A549 (cell line): ENCODE measurements around the gene SUPT20HL2.

Source experiments
- BHLHE40 ChIP-seq: IDR thresholded peaks from 2 replicates; pipeline ENCODE4 v1.6.1; 2012; ENCODE audit warnings: low read depth, low read length, inconsistent platforms
- CHD2 ChIP-seq: fragments of 150-350 bp; IDR thresholded peaks from 2 replicates; pipeline ENCODE4 v1.6.1; 2014; ENCODE audit warnings: low read length; ENCODE audit not compliant: partially characterized antibody
- CTCF ChIP-seq: fragments of >200 bp; sonication (Bioruptor Twin); formaldehyde crosslinking; IDR thresholded peaks from 3 replicates; pipeline ENCODE4 v1.5.1; 2016
- ESRRA ChIP-seq: fragments of 150-350 bp; IDR thresholded peaks from 2 replicates; pipeline ENCODE4 v1.6.1; 2014; ENCODE audit warnings: mild to moderate bottlenecking, low read length, borderline replicate concordance
- HDAC2 ChIP-seq: fragments of 200-600 bp; sonication (generic); IDR thresholded peaks from 2 replicates; pipeline ENCODE4 v1.6.1; 2016
- HMGXB4 ChIP-seq: fragments of 250-450 bp; sonication (Bioruptor Pico); IDR thresholded peaks from 2 replicates; pipeline ENCODE4 v1.5.0; 2021; ENCODE audit warnings: mild to moderate bottlenecking, moderate library complexity, borderline replicate concordance
- JUN ChIP-seq, 2 experiments: fragments of >200 bp; sonication (Bioruptor Twin); formaldehyde crosslinking; IDR thresholded peaks; 2 replicates in 1 of 2; 3 replicates in 1 of 2; pipeline ENCODE4 v1.6.1; 2016 to 2017
- PHF8 ChIP-seq: fragments of 200-600 bp; sonication (generic); IDR thresholded peaks from 2 replicates; pipeline ENCODE4 v1.6.1; 2016; ENCODE audit warnings: low read depth, mild to moderate bottlenecking, antibody characterized with exemption, moderate library complexity, borderline replicate concordance
- POLR2A ChIP-seq: IDR thresholded peaks from 2 replicates; pipeline ENCODE4 v1.6.1; 2012; ENCODE audit warnings: mild to moderate bottlenecking, low read length
- RAD21 ChIP-seq, 2 experiments: fragments of >200 bp in 1 of 2; sonication (Bioruptor Twin) in 1 of 2; formaldehyde crosslinking in 1 of 2; IDR thresholded peaks in 1 of 2; conservative IDR thresholded peaks in 1 of 2; 2 replicates in 1 of 2; 3 replicates in 1 of 2; pipeline ENCODE4 v1.6.1; 2012 to 2018; ENCODE audit warnings: inconsistent platforms in 1 of 2
- RFX5 ChIP-seq: fragments of 450-650 bp; IDR thresholded peaks from 2 replicates; pipeline ENCODE4 v1.7.1; 2014; ENCODE audit warnings: antibody characterized with exemption, mild to moderate bottlenecking, moderate library complexity
- USF2 ChIP-seq: fragments of 450-650 bp; IDR thresholded peaks from 2 replicates; pipeline ENCODE4 v1.6.1; 2014; ENCODE audit warnings: antibody characterized with exemption
- ZFP36 ChIP-seq: fragments of 450-650 bp; IDR thresholded peaks from 2 replicates; pipeline ENCODE4 v1.6.1; 2014; ENCODE audit warnings: borderline replicate concordance; ENCODE audit not compliant: partially characterized antibody
- TF ChIP-seq, protein P1 (sequence below): fragments of 200-600 bp; sonication (generic); IDR thresholded peaks from 2 replicates; pipeline ENCODE4 v1.6.1; 2016; ENCODE audit warnings: antibody characterized with exemption, mild to moderate bottlenecking, moderate library complexity

GRCh38 chrX:24282381-24283126, 31.3 kb downstream of the SUPT20HL2 start:
- TF ChIP-seq RAD21 (conservative IDR thresholded peaks at IDR 0.05 in 1 of 2, IDR thresholded peaks at IDR 0.05 in 1 of 2) (no peak), USF2 (no peak), PHF8 (no peak), HMGXB4 (CRISPR knock-in tag) (no peak), POLR2A (no peak), RFX5 (no peak), BHLHE40 (no peak), CHD2 (no peak), CTCF (no peak), JUN (IDR thresholded peaks at IDR 0.05) (no peak), ZFP36 (no peak), HDAC2 (no peak), ESRRA (no peak)
- TF ChIP-seq, protein P1, sequence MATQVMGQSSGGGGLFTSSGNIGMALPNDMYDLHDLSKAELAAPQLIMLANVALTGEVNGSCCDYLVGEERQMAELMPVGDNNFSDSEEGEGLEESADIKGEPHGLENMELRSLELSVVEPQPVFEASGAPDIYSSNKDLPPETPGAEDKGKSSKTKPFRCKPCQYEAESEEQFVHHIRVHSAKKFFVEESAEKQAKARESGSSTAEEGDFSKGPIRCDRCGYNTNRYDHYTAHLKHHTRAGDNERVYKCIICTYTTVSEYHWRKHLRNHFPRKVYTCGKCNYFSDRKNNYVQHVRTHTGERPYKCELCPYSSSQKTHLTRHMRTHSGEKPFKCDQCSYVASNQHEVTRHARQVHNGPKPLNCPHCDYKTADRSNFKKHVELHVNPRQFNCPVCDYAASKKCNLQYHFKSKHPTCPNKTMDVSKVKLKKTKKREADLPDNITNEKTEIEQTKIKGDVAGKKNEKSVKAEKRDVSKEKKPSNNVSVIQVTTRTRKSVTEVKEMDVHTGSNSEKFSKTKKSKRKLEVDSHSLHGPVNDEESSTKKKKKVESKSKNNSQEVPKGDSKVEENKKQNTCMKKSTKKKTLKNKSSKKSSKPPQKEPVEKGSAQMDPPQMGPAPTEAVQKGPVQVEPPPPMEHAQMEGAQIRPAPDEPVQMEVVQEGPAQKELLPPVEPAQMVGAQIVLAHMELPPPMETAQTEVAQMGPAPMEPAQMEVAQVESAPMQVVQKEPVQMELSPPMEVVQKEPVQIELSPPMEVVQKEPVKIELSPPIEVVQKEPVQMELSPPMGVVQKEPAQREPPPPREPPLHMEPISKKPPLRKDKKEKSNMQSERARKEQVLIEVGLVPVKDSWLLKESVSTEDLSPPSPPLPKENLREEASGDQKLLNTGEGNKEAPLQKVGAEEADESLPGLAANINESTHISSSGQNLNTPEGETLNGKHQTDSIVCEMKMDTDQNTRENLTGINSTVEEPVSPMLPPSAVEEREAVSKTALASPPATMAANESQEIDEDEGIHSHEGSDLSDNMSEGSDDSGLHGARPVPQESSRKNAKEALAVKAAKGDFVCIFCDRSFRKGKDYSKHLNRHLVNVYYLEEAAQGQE: no peak
